ENCODE measurements around the gene SH2D3C.
"Not testable (repeated sequence)": the region's sequence is repeated elsewhere in the genome, so short reads cannot be mapped to it uniquely, and the experiment has no call there.

The SH2D3C gene

GRCh38 chr9:127762111-127762676 is 16.3 kb downstream of the SH2D3C start:
- Histone ChIP-seq H3K36me3 (no peaks in the 10 kb centered on the region), H3K27ac (no peak overlapping the region), H3K4me3 (ENCODE audit: low read depth, low read length) (no peak overlapping the region), H3K27me3 (ENCODE audit: insufficient read depth, low read depth, severe bottlenecking) (no peaks in the 10 kb centered on the region), H3K9me3 (ENCODE audit: severe bottlenecking) (peaks cover 4% of the 10 kb centered on the region)
- no peak for DNase-seq
- no peak for TF ChIP-seq CTCF (IDR thresholded peaks at IDR 0.05; ENCODE audit: low read depth, low read length)

GRCh38 chr9:127761491-127761956 is 16.9 kb downstream of the SH2D3C start:
- no peaks in the 10 kb centered on the region for H3K27me3 ChIP-seq (ENCODE audit: insufficient read depth, low read depth, severe bottlenecking)
- peaks cover 4% of the 10 kb centered on the region for H3K9me3 ChIP-seq (ENCODE audit: severe bottlenecking)
- H3K4me3 ChIP-seq (ENCODE audit: low read depth, low read length), result no peak overlapping the region
- DNase-seq, result no peak
- TF ChIP-seq CTCF (IDR thresholded peaks at IDR 0.05; ENCODE audit: low read depth, low read length), result no peak
- H3K36me3 ChIP-seq, result no peaks in the 10 kb centered on the region
- no peak overlapping the region for H3K27ac ChIP-seq

- Histone ChIP-seq H3K27ac (no peak overlapping the region), H3K36me3 (no peaks in the 10 kb centered on the region), H3K9me3 (ENCODE audit: severe bottlenecking) (peaks cover 4% of the 10 kb centered on the region), H3K27me3 (ENCODE audit: insufficient read depth, low read depth, severe bottlenecking) (no peaks in the 10 kb centered on the region), H3K4me3 (ENCODE audit: low read depth, low read length) (no peak overlapping the region)
- no peak for TF ChIP-seq CTCF (IDR thresholded peaks at IDR 0.05; ENCODE audit: low read depth, low read length)
- no peak for DNase-seq
Measured at GRCh38 chr9:127761061-127761460, 17.4 kb downstream of the SH2D3C start.

GRCh38 chr9:127758843-127759242 is 19.6 kb downstream of the SH2D3C start:
- H3K4me3 ChIP-seq (ENCODE audit: low read depth, low read length), result no peak overlapping the region
- H3K9me3 ChIP-seq (ENCODE audit: severe bottlenecking), result no peaks in the 10 kb centered on the region
- no peaks in the 10 kb centered on the region for H3K36me3 ChIP-seq
- DNase-seq, result no peak
- TF ChIP-seq CTCF (IDR thresholded peaks at IDR 0.05; ENCODE audit: low read depth, low read length), result no peak
- no peak overlapping the region for H3K27ac ChIP-seq
- no peaks in the 10 kb centered on the region for H3K27me3 ChIP-seq (ENCODE audit: insufficient read depth, low read depth, severe bottlenecking)

GRCh38 chr9:127756776-127757175 is 21.7 kb downstream of the SH2D3C start:
- not testable (repeated sequence) for H3K27me3 ChIP-seq (ENCODE audit: insufficient read depth, low read depth, severe bottlenecking)

GRCh38 chr9:127756233-127756632 is 22.2 kb downstream of the SH2D3C start:
- TF ChIP-seq CTCF (IDR thresholded peaks at IDR 0.05; ENCODE audit: low read depth, low read length), result no peak
- no peaks in the 10 kb centered on the region for H3K9me3 ChIP-seq (ENCODE audit: severe bottlenecking)
- H3K27me3 ChIP-seq (ENCODE audit: insufficient read depth, low read depth, severe bottlenecking), result no peaks in the 10 kb centered on the region
- DNase-seq, result no peak
- no peak overlapping the region for H3K27ac ChIP-seq
- H3K36me3 ChIP-seq, result no peaks in the 10 kb centered on the region
- no peak overlapping the region for H3K4me3 ChIP-seq (ENCODE audit: low read depth, low read length)

More at GRCh38 chr9:127756776-127757175, 21.7 kb downstream of the SH2D3C start:
- not testable (repeated sequence) for H3K27ac ChIP-seq; H3K36me3 ChIP-seq; DNase-seq; H3K4me3 ChIP-seq (ENCODE audit: low read depth, low read length); H3K9me3 ChIP-seq (ENCODE audit: severe bottlenecking)
